Loucy (cell line): Measurements from ENCODE around the gene UBE2Q1.

Source experiments
- CTCF ChIP-seq: fragments of 200-600 bp; sonication (generic); conservative IDR thresholded peaks from 2 replicates; pipeline ENCODE4 v1.5.1; 2014; ENCODE audit warnings: mild to moderate bottlenecking, antibody characterized with exemption, low read length
- EZH2phosphoT487 ChIP-seq: fragments of 200-600 bp; IDR thresholded peaks from 2 replicates; pipeline ENCODE4 v1.6.1; 2018; ENCODE audit warnings: antibody characterized with exemption, mild to moderate bottlenecking, moderate library complexity, borderline replicate concordance

- TF ChIP-seq EZH2phosphoT487 (no peak), CTCF (no peak)
These were observed 36.3 kb upstream of the UBE2Q1 start for GRCh38 chr1:154594811-154595210.
